HCT116 (cell line): ENCODE data around the gene PTPN21. TPM values are rescaled to one million over a fixed set of nuclear protein-coding genes. Genes with fewer than 3 reads are reported as not detected.
"Not testable (repeated sequence)": the region's sequence is repeated elsewhere in the genome, so short reads cannot be mapped to it uniquely, and the experiment has no call there.

ENCODE experiments used
- ATAC-seq: fragments of 200-7000 bp; cut with Tn5 transposase; 2 replicates; pipeline ENCODE4 v1.9.1; 2020; ENCODE audit warnings: mild to moderate bottlenecking, moderate library complexity
- BruUV-seq: library from RNA; stranded (reverse); fragments of 400-500 nt; replicated peaks from 2 replicates; lab custom pipeline; 2021; lab: Mats Ljungman, UMichigan
- CTCF ChIA-PET: fragments of 300-600 bp; sonication (Branson Sonifier 250); formaldehyde crosslinking; loops from one replicate; lab custom pipeline; 2021; ENCODE audit warnings: antibody characterized with exemption; lab: Charles Lee
- POLR2A ChIA-PET: fragments of 300-600, 350-600 bp; sonication (Branson Sonifier 250); formaldehyde crosslinking; loops from one replicate; lab custom pipeline; 2021; ENCODE audit warnings: antibody characterized with exemption; lab: Charles Lee
- RAD21 ChIA-PET, 2 experiments: fragments of 300-600 bp; sonication (Branson Sonifier 250); formaldehyde crosslinking; loops; one replicate each; lab custom pipeline; 2023; ENCODE audit warnings: low total read pairs in 2 of 2; ENCODE audit not compliant: uncharacterized antibody in 2 of 2, unreplicated experiment in 2 of 2, low non-redundant PET in 1 of 2; lab: Charles Lee
- DNase-seq: peaks from one replicate; pipeline ENCODE4 v3.0.0-alpha.2; 2010; ENCODE audit warnings: low read depth, low spot score
- H2AFZ ChIP-seq: fragments of 200-600 bp; shearing (Covaris generic), sonication (generic); 2 replicates; pipeline ENCODE4 v1.6.1; 2017; ENCODE audit warnings: low read depth, mixed run types, mixed read lengths, antibody characterized with exemption, low read length; ENCODE audit not compliant: poor library complexity, severe bottlenecking
- H3K27ac ChIP-seq: 2 replicates; pipeline ENCODE4 v1.5.1; 2012; ENCODE audit warnings: low read depth, low read length
- H3K27me3 ChIP-seq: fragments of 200-600 bp; sonication (generic); 2 replicates; pipeline ENCODE4 v1.6.1; 2016; ENCODE audit warnings: mixed run types, low read length, mixed read lengths; ENCODE audit not compliant: insufficient read depth
- H3K36me3 ChIP-seq, 2 experiments: fragments of 200-500 bp in 1 of 2; fragments of 200-600 bp in 1 of 2; sonication (Bioruptor generic) in 1 of 2; sonication (generic) in 1 of 2; 2 replicates each; pipeline versions ENCODE4 v1.5.1 to v1.6.1; 2014 to 2016; ENCODE audit warnings: low read length in 2 of 2, inconsistent platforms in 1 of 2, mixed read lengths in 1 of 2, mixed run types in 1 of 2; ENCODE audit not compliant: insufficient read depth in 2 of 2, control insufficient read depth in 1 of 2
- H3K4me1 ChIP-seq, 2 experiments: fragments of 200-600 bp in 1 of 2; sonication (generic) in 1 of 2; 2 replicates each; pipeline versions ENCODE4 v1.5.1 to v1.6.1; 2012 to 2017; ENCODE audit warnings: low read length in 2 of 2, inconsistent platforms in 1 of 2, mild to moderate bottlenecking in 1 of 2, mixed read lengths in 1 of 2, mixed run types in 1 of 2, moderate library complexity in 1 of 2; ENCODE audit not compliant: insufficient read depth in 2 of 2, control insufficient read depth in 1 of 2
- H3K4me2 ChIP-seq: fragments of 200-600 bp; sonication (generic); 2 replicates; pipeline ENCODE4 v1.6.1; 2017; ENCODE audit warnings: mixed run types, low read length, mixed read lengths
- H3K4me3 ChIP-seq, 2 experiments: fragments of 200-600 bp in 1 of 2; sonication (generic) in 1 of 2; replicated peaks in 1 of 2; 2 replicates each; pipeline ENCODE4 v1.5.1; 2011 to 2016; ENCODE audit warnings: low read length in 2 of 2, control low read depth in 1 of 2, low read depth in 1 of 2, mild to moderate bottlenecking in 1 of 2, mixed read lengths in 1 of 2, mixed run types in 1 of 2
- H3K79me2 ChIP-seq: fragments of 200-600 bp; sonication (generic); 2 replicates; pipeline ENCODE4 v1.6.1; 2017; ENCODE audit warnings: mild to moderate bottlenecking, mixed run types, low read length, moderate library complexity, mixed read lengths; ENCODE audit not compliant: insufficient read depth
- H3K9ac ChIP-seq: fragments of 200-600 bp; sonication (generic); 2 replicates; pipeline ENCODE4 v1.6.1; 2016; ENCODE audit warnings: low read length, mixed read lengths
- H3K9me2 ChIP-seq: fragments of 200-600 bp; sonication (generic), shearing (Covaris generic); 2 replicates; pipeline ENCODE4 v1.6.1; 2017; ENCODE audit warnings: mixed run types, mild to moderate bottlenecking, moderate library complexity; ENCODE audit not compliant: insufficient read depth
- H3K9me3 ChIP-seq, 2 experiments: fragments of 200-500 bp in 1 of 2; fragments of 200-600 bp in 1 of 2; sonication (Bioruptor generic) in 1 of 2; sonication (generic) in 1 of 2; 2 replicates each; pipeline ENCODE4 v1.6.1; 2014 to 2017; ENCODE audit warnings: low read length in 2 of 2, mixed read lengths in 2 of 2, inconsistent platforms in 1 of 2, low read depth in 1 of 2, mild to moderate bottlenecking in 1 of 2, mixed run types in 1 of 2, moderate library complexity in 1 of 2; ENCODE audit not compliant: control insufficient read depth in 1 of 2, insufficient read depth in 1 of 2
- H4K20me1 ChIP-seq: fragments of 200-600 bp; sonication (generic), shearing (Covaris generic); 2 replicates; pipeline ENCODE4 v1.6.1; 2017; ENCODE audit warnings: mixed run types, mild to moderate bottlenecking, moderate library complexity; ENCODE audit not compliant: insufficient read depth
- CEBPB ChIP-seq: IDR thresholded peaks from 2 replicates; pipeline ENCODE4 v1.6.1; 2012; ENCODE audit warnings: low read depth
- POLR2AphosphoS5 ChIP-seq: IDR thresholded peaks from 2 replicates; pipeline ENCODE4 v1.6.1; 2011; ENCODE audit warnings: mild to moderate bottlenecking, low read depth, low read length, moderate library complexity
- RAD21 ChIP-seq: IDR thresholded peaks from 2 replicates; pipeline ENCODE4 v1.6.1; 2012; ENCODE audit warnings: low read depth, mild to moderate bottlenecking
- ZFX ChIP-seq: fragments of 450-650 bp; IDR thresholded peaks from 2 replicates; pipeline ENCODE4 v1.6.1; 2017
- intact Hi-C: fragments of 100-400 bp; cut with micrococcal nuclease; formaldehyde crosslinking; loops from 2 replicates; pipeline ENCODE4 v1.10.0; 2022
- total RNA-seq: library from RNA; stranded (reverse); gene quantifications from one replicate; pipeline ENCODE4 v1.2.1, GENCODE V29; 2021; ENCODE audit not compliant: unreplicated experiment

PTPN21 gene
- total RNA-seq, 1 experiment from 2014 or later = 7.6 TPM

DNA sequence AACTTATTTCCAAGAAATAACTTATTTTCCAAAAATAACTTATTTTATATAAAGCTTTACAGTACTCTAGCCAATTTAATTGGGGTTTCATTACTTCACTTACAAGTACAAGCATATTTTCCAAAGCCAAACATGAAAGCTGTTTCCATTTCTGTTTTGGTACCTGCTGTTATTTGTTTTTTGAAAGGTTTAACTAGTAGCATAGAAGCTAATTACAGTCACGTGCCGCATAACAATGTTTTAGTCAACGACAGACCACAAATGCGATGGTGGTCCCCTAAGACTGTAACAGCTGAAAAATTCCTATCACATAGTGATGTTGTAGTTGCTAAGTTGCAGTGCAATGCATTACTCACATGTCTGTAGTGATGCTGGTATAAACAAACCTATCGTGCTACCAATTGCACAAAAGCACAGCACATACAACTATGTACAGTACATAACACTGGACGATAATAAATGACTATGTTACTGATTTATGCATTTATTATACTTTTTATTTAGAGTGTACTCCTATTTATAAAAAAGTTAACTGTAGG, 21.7 kb downstream of the PTPN21 start:
- ATAC-seq (no peak), DNase-seq (no peak)
- RAD21 ChIA-PET = no interaction called here
- Histone ChIP-seq H3K36me3 (no peaks in the 10 kb centered on the region), H3K4me2 (no peak overlapping the region), H3K27me3 (no peaks in the 10 kb centered on the region), H3K79me2 (no peaks in the 10 kb centered on the region), H3K9me3 (no peaks in the 10 kb centered on the region), H2AFZ (no peak overlapping the region), H3K27ac (no peak overlapping the region), H3K4me3 (no peak overlapping the region), H3K9me2 (no peaks in the 10 kb centered on the region), H3K9ac (no peak overlapping the region), H3K4me1 (no peaks in the 10 kb centered on the region), H4K20me1 (no peaks in the 10 kb centered on the region; the same call in 1 of the 2 replicates)
- intact Hi-C loops = no loop called here
- no peak for TF ChIP-seq CEBPB
- no peak for TF ChIP-seq ZFX
- no peak for TF ChIP-seq RAD21
- TF ChIP-seq POLR2AphosphoS5 = no peak
- CTCF ChIA-PET = no interaction called here
- POLR2A ChIA-PET = no interaction called here
- no TSS peak for BruUV-seq

DNA sequence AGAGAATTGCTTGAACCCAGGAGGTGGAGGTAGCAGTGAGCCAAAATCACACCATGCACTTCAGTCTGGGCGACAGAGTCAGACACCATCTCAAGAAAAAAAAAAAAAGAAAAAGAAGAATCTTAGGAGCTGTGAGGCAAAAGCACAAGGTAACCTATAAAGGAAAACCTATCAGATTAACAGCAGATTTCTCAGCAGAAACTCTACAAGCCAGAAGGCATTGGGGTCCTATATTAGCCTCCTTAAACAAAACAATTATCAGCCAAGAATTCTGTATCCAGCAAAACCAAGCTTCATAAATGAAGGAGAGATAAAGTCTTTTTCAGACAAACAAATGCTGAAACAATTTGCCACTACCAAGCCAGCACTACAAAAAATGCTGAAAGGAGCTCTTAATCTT, 24.9 kb downstream of the PTPN21 start:
- H3K36me3 ChIP-seq, CTCF ChIA-PET, H3K9me3 ChIP-seq, H2AFZ ChIP-seq, H3K79me2 ChIP-seq, H4K20me1 ChIP-seq, H3K27me3 ChIP-seq, H3K4me1 ChIP-seq, H3K9me2 ChIP-seq, H3K4me2 ChIP-seq, DNase-seq, intact Hi-C loops, H3K4me3 ChIP-seq, ATAC-seq, RAD21 ChIA-PET, H3K27ac ChIP-seq, POLR2A ChIA-PET, BruUV-seq, H3K9ac ChIP-seq: not testable (repeated sequence)
